Measurements from ENCODE around the gene CPXM2.

- no peak for TF ChIP-seq CTCF (IDR thresholded peaks at IDR 0.05)
- TF ChIP-seq POLR2A (IDR thresholded peaks at IDR 0.05), result no peak
These were observed 82.7 kb downstream of the CPXM2 start for GRCh38 chr10:123808906-123809305.

All from uterus (tissue), 2 donors.